ENCODE measurements around the gene PNMA1.

DNA sequence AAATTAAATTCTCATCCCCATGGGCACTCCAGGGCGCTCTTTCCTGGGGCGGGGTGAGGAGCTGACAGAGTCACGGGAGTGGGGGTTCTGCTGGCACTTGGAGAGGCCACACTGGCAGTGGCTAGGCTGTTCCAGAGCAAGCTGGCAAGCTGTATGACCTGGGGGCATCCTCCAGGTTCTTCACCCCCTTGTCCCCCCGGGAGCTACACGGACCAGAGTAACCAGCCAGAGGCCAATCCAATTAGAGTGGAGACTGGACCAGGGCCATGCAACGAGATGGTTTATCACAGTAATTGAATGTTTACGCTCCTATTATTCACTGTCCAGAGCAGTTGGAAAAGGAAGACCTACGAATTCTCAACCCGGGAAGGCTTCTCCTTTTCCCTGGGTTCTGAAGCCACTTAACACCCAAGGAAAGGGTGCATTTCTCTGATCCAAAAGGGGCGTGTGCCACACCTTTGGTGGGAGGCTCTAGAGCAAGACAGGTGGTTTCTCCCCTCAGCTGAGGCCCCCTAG lies 43.8 kb upstream of the PNMA1 start:
- TF ChIP-seq POLR2A (IDR thresholded peaks at IDR 0.05), result no peak
- TF ChIP-seq, protein P1, sequence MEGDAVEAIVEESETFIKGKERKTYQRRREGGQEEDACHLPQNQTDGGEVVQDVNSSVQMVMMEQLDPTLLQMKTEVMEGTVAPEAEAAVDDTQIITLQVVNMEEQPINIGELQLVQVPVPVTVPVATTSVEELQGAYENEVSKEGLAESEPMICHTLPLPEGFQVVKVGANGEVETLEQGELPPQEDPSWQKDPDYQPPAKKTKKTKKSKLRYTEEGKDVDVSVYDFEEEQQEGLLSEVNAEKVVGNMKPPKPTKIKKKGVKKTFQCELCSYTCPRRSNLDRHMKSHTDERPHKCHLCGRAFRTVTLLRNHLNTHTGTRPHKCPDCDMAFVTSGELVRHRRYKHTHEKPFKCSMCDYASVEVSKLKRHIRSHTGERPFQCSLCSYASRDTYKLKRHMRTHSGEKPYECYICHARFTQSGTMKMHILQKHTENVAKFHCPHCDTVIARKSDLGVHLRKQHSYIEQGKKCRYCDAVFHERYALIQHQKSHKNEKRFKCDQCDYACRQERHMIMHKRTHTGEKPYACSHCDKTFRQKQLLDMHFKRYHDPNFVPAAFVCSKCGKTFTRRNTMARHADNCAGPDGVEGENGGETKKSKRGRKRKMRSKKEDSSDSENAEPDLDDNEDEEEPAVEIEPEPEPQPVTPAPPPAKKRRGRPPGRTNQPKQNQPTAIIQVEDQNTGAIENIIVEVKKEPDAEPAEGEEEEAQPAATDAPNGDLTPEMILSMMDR (IDR thresholded peaks at IDR 0.05), result no peak
